GM12878 (cell line): ENCODE measurements around the gene PLB1. TPM values are rescaled to one million over a fixed set of nuclear protein-coding genes. Genes with fewer than 3 reads are reported as not detected.

Experiments
- ATAC-seq: fragments of 200-7000 bp; cut with Tn5 transposase; 3 replicates; pipeline ENCODE4 v1.9.1; 2020; ENCODE audit warnings: mild to moderate bottlenecking, moderate library complexity
- BruUV-seq: library from RNA; stranded (reverse); fragments of 400-500 nt; replicated peaks from 2 replicates; lab custom pipeline; 2021; lab: Mats Ljungman, UMichigan
- CTCF ChIA-PET: fragments of 300-600 bp; sonication (Branson Sonifier 250); formaldehyde crosslinking; extraction: SDS; loops from one replicate; lab custom pipeline; 2021; ENCODE audit warnings: inconsistent platforms; lab: Yijun Ruan, JAX
- POLR2A ChIA-PET: fragments of 350-600 bp; formaldehyde crosslinking; extraction: SDS; loops from one replicate; lab custom pipeline; 2021; ENCODE audit warnings: inconsistent platforms; lab: Charles Lee
- RAD21 ChIA-PET: fragments of 300-600 bp; sonication (Branson Sonifier 250); formaldehyde crosslinking; loops from one replicate; lab custom pipeline; 2023; ENCODE audit warnings: antibody characterized with exemption; ENCODE audit not compliant: unreplicated experiment; lab: Charles Lee
- SMC1A ChIA-PET: fragments of 300-600 bp; sonication (Branson Sonifier 250); formaldehyde crosslinking; loops from one replicate; lab custom pipeline; 2023; ENCODE audit not compliant: unreplicated experiment, uncharacterized antibody; lab: Charles Lee
- DNase-seq: peaks from one replicate; pipeline ENCODE4 v3.0.0-alpha.2; 2011; ENCODE audit warnings: low read depth, low spot score
- FAIRE-seq: peaks from 3 replicates; lab custom pipeline; 2011; peaks lifted over from hg19 to GRCh38; lab: Jason Lieb, UNC
- H2AFZ ChIP-seq: 2 replicates; pipeline ENCODE4 v1.6.0; 2011; ENCODE audit warnings: low read depth, low read length, control low read depth; ENCODE audit not compliant: control insufficient read depth
- H3K27ac ChIP-seq: 2 replicates; pipeline ENCODE4 v1.5.1; 2011; ENCODE audit warnings: control low read depth; ENCODE audit not compliant: control insufficient read depth, insufficient read depth
- H3K27me3 ChIP-seq, 2 experiments: replicated peaks in 1 of 2; 2 replicates each; pipeline versions ENCODE4 v1.6.0 to v1.6.1; 2011; ENCODE audit warnings: low read length in 1 of 2; ENCODE audit not compliant: control insufficient read depth in 2 of 2, insufficient read depth in 2 of 2
- H3K36me3 ChIP-seq, 2 experiments: 2 replicates each; pipeline ENCODE4 v1.5.1; 2011; ENCODE audit warnings: low read length in 1 of 2; ENCODE audit not compliant: control insufficient read depth in 2 of 2, insufficient read depth in 2 of 2
- H3K4me1 ChIP-seq: 2 replicates; pipeline ENCODE4 v1.6.1; 2011; ENCODE audit warnings: mild to moderate bottlenecking, low read length, moderate library complexity, mixed read lengths; ENCODE audit not compliant: control insufficient read depth, insufficient read depth
- H3K4me2 ChIP-seq: 2 replicates; pipeline ENCODE4 v1.6.0; 2011; ENCODE audit warnings: control low read depth; ENCODE audit not compliant: control insufficient read depth, insufficient read depth
- H3K4me3 ChIP-seq: fragments of 200-600 bp; sonication (generic); 2 replicates; pipeline ENCODE4 v1.5.1; 2016
- H3K79me2 ChIP-seq: 2 replicates; pipeline ENCODE4 v1.6.0; 2011; ENCODE audit warnings: low read length; ENCODE audit not compliant: control insufficient read depth, insufficient read depth
- H3K9ac ChIP-seq: 2 replicates; pipeline ENCODE4 v1.8.0; 2011; ENCODE audit warnings: low read length, control low read depth, mixed read lengths; ENCODE audit not compliant: control insufficient read depth, insufficient read depth
- H3K9me3 ChIP-seq: replicated peaks from 3 replicates; pipeline ENCODE4 v1.5.1; 2011; ENCODE audit warnings: mild to moderate bottlenecking, low read length; ENCODE audit not compliant: control insufficient read depth, insufficient read depth
- H4K20me1 ChIP-seq: 2 replicates; pipeline ENCODE4 v1.6.0; 2011; ENCODE audit not compliant: control insufficient read depth, insufficient read depth
- BCL11A ChIP-seq: IDR thresholded peaks from 2 replicates; pipeline ENCODE4 v1.6.1; 2011; ENCODE audit warnings: low read depth, low read length
- CBFB ChIP-seq: IDR thresholded peaks from 2 replicates; pipeline ENCODE4 v1.6.1; 2016; ENCODE audit warnings: antibody characterized with exemption, low read depth
- HDAC2 ChIP-seq: fragments of 200-600 bp; sonication (generic); IDR thresholded peaks from 2 replicates; pipeline ENCODE4 v1.6.1; 2017
- IKZF2 ChIP-seq, 2 experiments: fragments of 450-650 bp; IDR thresholded peaks; 2 replicates each; pipeline ENCODE4 v1.6.1; 2017; ENCODE audit warnings: mild to moderate bottlenecking in 2 of 2, moderate library complexity in 2 of 2
- LARP7 ChIP-seq: fragments of 450-650 bp; IDR thresholded peaks from 2 replicates; pipeline ENCODE4 v1.6.1; 2017; ENCODE audit warnings: mild to moderate bottlenecking
- MYC ChIP-seq: IDR thresholded peaks from 2 replicates; pipeline ENCODE4 v1.6.1; 2011; ENCODE audit warnings: mild to moderate bottlenecking, low read length, moderate library complexity, inconsistent platforms; ENCODE audit not compliant: insufficient read depth, insufficient replicate concordance, insufficient read length, severe bottlenecking
- NR2C2 ChIP-seq: IDR thresholded peaks from 2 replicates; pipeline ENCODE4 v1.6.1; 2011; ENCODE audit warnings: borderline replicate concordance, low read depth; ENCODE audit not compliant: control insufficient read depth, insufficient read length
- POU2F2 ChIP-seq: IDR thresholded peaks from 3 replicates; pipeline ENCODE4 v1.6.1; 2011; ENCODE audit warnings: low read depth, mild to moderate bottlenecking, low read length, borderline replicate concordance
- RBBP5 ChIP-seq: fragments of 200-600 bp; sonication (generic); conservative IDR thresholded peaks from 2 replicates; pipeline ENCODE4 v1.6.1; 2016
- RFX5 ChIP-seq: IDR thresholded peaks from 2 replicates; pipeline ENCODE4 v1.6.1; 2011; ENCODE audit warnings: low read depth, low read length, improper control_type of control experiment
- SKIL ChIP-seq: fragments of 450-650 bp; IDR thresholded peaks from 2 replicates; pipeline ENCODE4 v1.6.1; 2017; ENCODE audit warnings: mild to moderate bottlenecking, low read depth, inconsistent platforms; ENCODE audit not compliant: poor library complexity, severe bottlenecking
- STAT3 ChIP-seq: IDR thresholded peaks from 2 replicates; pipeline ENCODE4 v1.6.1; 2011; ENCODE audit warnings: low read depth, low read length, improper control_type of control experiment
- WRNIP1 ChIP-seq: IDR thresholded peaks from 2 replicates; pipeline ENCODE4 v1.6.1; 2011; ENCODE audit warnings: low read depth, low read length, improper control_type of control experiment, borderline replicate concordance
- WGBS: methylation state at CpG from one replicate; pipeline ENCODE4 v1.1.6; 2016; ENCODE audit warnings: low lambda C conversion rate; ENCODE audit not compliant: insufficient replicate concordance, insufficient coverage; ENCODE audit errors: missing lambda C conversion rate; 5-methylcytosine and 5-hydroxymethylcytosine counted together
- in situ Hi-C: fragments of 300-500 bp; cut with MboI; formaldehyde crosslinking; loops from 9 replicates; pipeline ENCODE4 v1.14.3; 2018; ENCODE audit warnings: mixed read lengths
- intact Hi-C: fragments of 100-400 bp; cut with micrococcal nuclease; formaldehyde crosslinking; loops from one replicate; pipeline ENCODE4 v1.14.2; 2022; ENCODE audit not compliant: unreplicated experiment
- polyA plus RNA-seq, 11 experiments: library from polyadenylated mRNA; depleted of rRNA in 4 of 11; unstranded in 6 of 11; stranded (reverse) in 5 of 11; fragments of >200 nt; fragmentation: Nextera tagmentation in 4 of 11; fragmentation: Illumina TruSeq in 1 of 11; extraction: Ambion mirVana in 4 of 11; extraction: Trizol in 1 of 11; gene quantifications; 1 replicate in 1 of 11; 2 replicates in 10 of 11; pipeline versions ENCODE4 v1.2.1 to v1.2.3, GENCODE V29; 2011 to 2016; ENCODE audit warnings: inconsistent platforms in 2 of 11, missing spikeins in 2 of 11, low read depth in 1 of 11
- total RNA-seq, 4 experiments: library from RNA; depleted of rRNA in 3 of 4; stranded (reverse); fragments of >200 nt in 3 of 4; fragmentation: Illumina TruSeq in 1 of 4; extraction: Trizol in 1 of 4; gene quantifications; 2 replicates each; pipeline versions ENCODE4 v1.2.1 to v1.2.3, GENCODE V29; 2013 to 2021
- TF ChIP-seq, protein P1 (sequence below): IDR thresholded peaks from 2 replicates; pipeline ENCODE4 v1.6.1; 2012; ENCODE audit warnings: low read length, inconsistent platforms

PLB1 gene
- total and polyA plus RNA-seq, 10 of the 15 experiments (the other 5 are each of a cell fraction or from before 2014, with no cell fraction given), result 0.03 to 0.49 (median 0.28) TPM

DNA sequence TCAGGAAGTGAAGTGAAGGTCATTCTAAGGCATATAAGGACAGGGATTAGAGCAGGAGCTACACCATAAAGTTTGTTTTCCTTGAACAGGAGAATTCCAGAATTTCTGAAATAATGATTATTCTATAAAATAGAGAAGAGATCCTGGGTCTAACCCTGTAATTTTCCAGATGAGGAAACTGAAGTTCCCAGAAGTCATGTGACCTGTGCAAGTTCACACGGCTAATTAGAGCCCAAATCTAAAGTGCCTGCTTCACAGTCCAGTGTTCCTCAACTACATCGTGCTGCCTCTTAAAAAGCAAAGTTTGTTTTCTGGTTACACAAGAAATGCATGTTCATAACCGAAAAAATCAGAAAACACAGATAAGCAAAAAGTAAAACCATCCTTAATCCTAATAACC, 34.9 kb downstream of the PLB1 start:
- no peak overlapping the region for H3K9ac ChIP-seq
- DNase-seq (no peak), ATAC-seq (no peak), FAIRE-seq (no peak)
- H3K36me3 ChIP-seq, result no peaks in the 10 kb centered on the region
- no peaks in the 10 kb centered on the region for H4K20me1 ChIP-seq
- no peaks in the 10 kb centered on the region for H3K4me1 ChIP-seq
- peaks cover 3 to 5% of the 10 kb centered on the region in 2 experiments; a peak in 3 of 4 replicates for H3K27me3 ChIP-seq
- no peak overlapping the region for H2AFZ ChIP-seq
- CTCF ChIA-PET, result no interaction called here
- POLR2A ChIA-PET, result no interaction called here
- no peaks in the 10 kb centered on the region for H3K79me2 ChIP-seq
- SMC1A ChIA-PET, result interaction anchor here (0.9 kb wide), 1 partner anchor 15 kb away, joined by 3 read pairs; no protein-coding TSS in a partner anchor
- no peaks in the 10 kb centered on the region for H3K9me3 ChIP-seq
- BruUV-seq, result no TSS peak
- RAD21 ChIA-PET, result no interaction called here
- TF ChIP-seq CBFB, result no peak
- TF ChIP-seq SKIL, result no peak
- TF ChIP-seq RFX5, result no peak
- no peak for TF ChIP-seq WRNIP1
- TF ChIP-seq LARP7, result no peak
- TF ChIP-seq IKZF2 (IDR thresholded peaks at IDR 0.05), result no peak
- no peak for TF ChIP-seq BCL11A
- TF ChIP-seq STAT3, result no peak
- TF ChIP-seq, protein P1, sequence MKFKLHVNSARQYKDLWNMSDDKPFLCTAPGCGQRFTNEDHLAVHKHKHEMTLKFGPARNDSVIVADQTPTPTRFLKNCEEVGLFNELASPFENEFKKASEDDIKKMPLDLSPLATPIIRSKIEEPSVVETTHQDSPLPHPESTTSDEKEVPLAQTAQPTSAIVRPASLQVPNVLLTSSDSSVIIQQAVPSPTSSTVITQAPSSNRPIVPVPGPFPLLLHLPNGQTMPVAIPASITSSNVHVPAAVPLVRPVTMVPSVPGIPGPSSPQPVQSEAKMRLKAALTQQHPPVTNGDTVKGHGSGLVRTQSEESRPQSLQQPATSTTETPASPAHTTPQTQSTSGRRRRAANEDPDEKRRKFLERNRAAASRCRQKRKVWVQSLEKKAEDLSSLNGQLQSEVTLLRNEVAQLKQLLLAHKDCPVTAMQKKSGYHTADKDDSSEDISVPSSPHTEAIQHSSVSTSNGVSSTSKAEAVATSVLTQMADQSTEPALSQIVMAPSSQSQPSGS, result no peak
- TF ChIP-seq HDAC2, result no peak
- no peak for TF ChIP-seq RBBP5
- no peak for TF ChIP-seq MYC
- no peak for TF ChIP-seq NR2C2
- no peak for TF ChIP-seq POU2F2
- H3K4me2 ChIP-seq, result no peak overlapping the region
- WGBS, result 21% methylated on average over 3 of the region's 3 CpGs
- in situ Hi-C loops, result no loop called here
- H3K27ac ChIP-seq, result no peak overlapping the region
- no peak overlapping the region for H3K4me3 ChIP-seq
- intact Hi-C loops, result no loop called here
